IPS-NIHi7 (cell line): ENCODE measurements around the gene GBP1.
"Not testable (repeated sequence)": the region's sequence is repeated elsewhere in the genome, so short reads cannot be mapped to it uniquely, and the experiment has no call there.

ENCODE experiments used
- DNase-seq: peaks from one replicate; pipeline ENCODE4 v3.0.0; 2012; ENCODE audit warnings: mixed read lengths; ENCODE audit errors: extremely low spot score

Gene GBP1

DNA sequence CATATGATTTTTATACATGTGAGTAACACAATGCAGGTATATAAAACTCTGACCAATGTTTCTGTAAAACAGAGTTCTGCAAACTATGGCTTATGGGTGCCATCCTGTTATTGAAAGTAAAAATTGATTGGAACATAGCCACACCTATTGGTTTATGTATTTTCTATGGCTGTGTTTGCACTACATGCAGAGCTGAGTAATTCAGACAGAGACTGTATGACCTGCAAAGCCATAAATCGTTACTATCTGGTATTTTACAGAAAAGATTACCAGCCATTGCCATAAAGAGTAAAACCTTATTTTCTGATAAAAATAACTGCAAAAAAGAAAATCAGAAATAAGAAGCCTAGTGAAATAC, 13.1 kb downstream of the GBP1 start:
- DNase-seq, result no peak

DNA sequence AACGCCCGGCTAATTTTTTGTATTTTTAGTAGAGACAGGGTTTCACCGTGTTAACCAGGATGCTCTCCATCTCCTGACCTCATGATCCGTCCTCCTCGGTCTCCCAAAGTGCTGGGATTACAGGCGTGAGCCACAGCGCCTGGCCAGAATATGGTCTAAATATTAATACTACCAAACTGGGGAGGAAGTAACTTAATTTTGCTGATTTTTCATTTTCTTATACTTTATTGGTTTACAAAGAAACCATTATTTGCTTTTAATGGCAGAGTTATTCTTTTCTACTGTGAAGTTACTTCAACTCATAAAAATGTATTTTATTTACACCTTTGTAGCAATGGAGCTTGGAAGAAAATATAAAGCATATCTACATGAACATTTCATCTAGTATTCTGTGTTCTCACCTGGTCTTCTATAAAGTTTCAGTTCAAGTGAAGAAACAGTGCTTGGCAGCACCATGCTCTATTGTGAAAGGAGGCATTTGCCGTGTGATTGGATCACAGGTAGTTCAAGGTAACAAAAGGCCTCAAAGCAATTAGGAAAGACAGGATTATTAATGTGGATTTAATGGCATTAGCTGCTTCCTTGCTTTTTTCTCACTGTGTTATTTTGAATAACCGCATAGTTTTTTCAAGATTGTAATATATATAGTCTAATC, 13.6 kb downstream of the GBP1 start:
- no peak for DNase-seq

DNA sequence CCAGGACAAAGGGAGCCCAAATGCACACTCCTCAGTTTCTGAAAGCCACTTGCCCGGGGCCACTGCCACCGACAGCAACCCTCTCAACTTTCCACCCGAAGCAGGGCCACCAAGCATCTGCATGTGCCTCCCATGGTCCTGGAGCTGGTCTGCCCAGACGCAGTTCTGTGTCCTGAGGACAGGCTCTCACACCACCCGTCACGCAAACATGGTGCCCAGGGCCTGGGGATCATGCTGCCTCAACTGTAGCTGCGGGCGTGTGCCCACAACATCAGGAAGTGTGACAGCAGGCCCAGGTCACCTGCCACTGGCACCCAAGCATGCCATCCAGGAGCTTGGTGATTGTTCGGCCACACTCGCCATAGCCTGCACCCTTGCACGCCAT, 14.4 kb downstream of the GBP1 start:
- no peak for DNase-seq

- not testable (repeated sequence) for DNase-seq
Observed at GRCh38 chr1:89049901-89050648, 14.9 kb downstream of the GBP1 start.

- not testable (repeated sequence) for DNase-seq
Observed at GRCh38 chr1:89049187-89049586, 15.8 kb downstream of the GBP1 start.

GRCh38 chr1:89047734-89048133, 17.3 kb downstream of the GBP1 start:
- DNase-seq, result no peak

GRCh38 chr1:89046318-89047183, 18.5 kb downstream of the GBP1 start:
- DNase-seq, result not testable (repeated sequence)

DNA sequence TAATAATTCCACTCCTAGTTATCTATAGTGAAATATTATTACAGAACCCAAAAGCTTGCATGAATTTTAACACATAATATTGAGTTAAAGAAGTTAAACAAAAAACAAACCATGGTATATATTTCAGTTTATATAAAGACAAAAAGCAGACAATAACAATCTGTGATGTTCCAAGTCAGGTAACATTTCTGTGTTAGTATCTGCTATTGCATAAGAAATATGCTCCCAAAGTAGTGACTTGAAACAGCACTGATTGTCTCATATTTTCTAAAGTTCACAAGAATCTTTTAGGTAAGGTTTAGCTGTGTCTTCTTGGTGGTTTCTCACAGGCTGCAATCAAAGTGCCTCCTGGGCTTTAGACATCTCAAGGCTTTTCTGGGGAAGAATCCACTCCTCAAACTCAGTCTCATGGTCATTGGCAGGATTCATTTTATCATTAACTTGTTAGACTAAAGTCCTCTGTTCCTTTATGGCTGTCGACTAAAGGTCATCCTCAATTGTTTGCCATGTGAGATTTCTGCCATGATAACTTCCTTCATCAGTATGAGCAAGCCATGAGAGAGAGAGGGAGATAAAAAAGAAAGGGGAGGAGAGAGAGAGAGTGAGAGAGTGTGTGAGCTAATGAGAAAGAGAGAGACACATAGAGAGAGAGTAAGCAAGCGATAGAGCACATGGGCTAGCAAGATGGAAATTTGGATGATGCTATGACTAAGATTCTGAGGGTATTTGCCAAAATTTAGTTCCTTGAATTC, 19.9 kb downstream of the GBP1 start:
- no peak for DNase-seq

DNA sequence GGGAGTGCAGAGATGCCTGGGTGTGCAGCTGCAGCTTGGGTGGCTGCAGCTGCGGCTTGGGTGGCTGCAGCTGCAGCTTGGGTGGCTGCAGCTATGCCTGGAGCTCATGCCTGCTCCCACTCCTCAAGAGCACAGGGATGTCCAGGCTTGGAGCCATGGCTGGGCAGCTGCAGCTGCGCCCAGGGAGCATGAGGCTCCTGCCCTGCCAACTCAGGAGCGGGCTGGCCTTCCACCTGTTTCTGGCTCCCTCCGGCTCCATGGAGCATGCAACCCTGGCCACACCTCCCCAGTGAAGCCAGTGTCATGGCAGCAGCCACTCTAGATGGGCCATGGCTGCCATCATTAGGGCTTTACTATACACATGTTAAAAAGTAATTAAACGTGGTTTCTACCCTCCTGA, 21.1 kb downstream of the GBP1 start:
- DNase-seq, result no peak

DNA sequence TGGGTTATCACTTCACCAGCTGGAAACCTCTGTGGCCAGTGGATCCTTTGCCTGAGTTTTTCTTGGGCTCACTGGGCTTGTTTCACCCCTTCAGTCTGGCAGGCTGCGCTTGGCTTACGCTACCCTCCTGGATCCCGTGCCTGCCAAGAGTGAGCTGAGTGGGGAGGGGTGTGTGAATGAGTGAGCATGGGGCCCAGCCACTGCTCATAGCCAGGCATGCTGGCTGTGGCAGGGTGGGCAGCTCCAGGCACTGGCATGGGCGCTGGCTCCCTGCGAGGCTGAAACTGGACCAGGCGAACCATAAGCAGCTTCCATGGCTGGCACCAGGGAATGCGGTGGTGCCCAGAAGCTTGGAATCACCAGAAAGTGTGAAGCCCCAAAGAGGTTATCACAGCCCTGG, 22.5 kb downstream of the GBP1 start:
- no peak for DNase-seq

GRCh38 chr1:89041721-89042120, 23.3 kb downstream of the GBP1 start:
- DNase-seq, result no peak

GRCh38 chr1:89041119-89041641, 23.8 kb downstream of the GBP1 start:
- DNase-seq, result no peak

DNA sequence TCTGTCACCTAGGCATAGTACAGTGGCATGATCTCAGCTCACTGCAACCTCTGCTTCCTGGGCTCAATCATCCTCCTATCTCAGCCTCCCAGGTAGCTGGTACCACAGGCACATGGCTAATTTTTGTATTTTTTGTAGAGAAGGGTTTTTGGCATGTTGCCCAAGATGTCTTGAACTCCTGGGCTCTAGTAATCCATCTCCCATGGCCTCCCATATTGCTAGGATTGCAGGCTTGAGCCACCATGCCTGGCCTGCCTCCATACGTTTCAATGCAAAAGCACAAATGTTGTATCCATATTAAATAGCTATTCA, 24.7 kb downstream of the GBP1 start:
- no peak for DNase-seq

- no peak for DNase-seq
Observed at GRCh38 chr1:89037186-89037585, 27.8 kb downstream of the GBP1 start.

DNA sequence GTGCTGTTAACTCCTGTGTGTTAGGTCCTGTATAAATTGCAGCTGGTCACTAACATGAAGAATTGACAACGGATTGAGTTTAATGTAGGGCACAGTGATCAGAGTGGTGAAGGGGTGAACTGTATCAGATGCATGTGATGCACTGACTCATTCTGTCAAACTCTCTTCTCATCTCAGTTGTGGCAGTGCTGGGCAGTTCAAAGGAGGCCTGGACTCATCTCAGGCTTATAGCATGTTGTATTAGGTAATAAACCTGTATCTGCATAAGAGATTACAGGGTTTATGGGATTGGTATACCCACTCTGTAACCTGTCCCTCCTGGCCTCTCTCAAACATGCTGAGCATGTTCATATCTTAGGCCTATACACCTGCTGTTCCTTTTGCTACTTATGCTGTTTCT, 29.9 kb downstream of the GBP1 start:
- DNase-seq, result no peak

- DNase-seq, result not testable (repeated sequence)
Observed at GRCh38 chr1:89034004-89034403, 31.0 kb downstream of the GBP1 start.

- not testable (repeated sequence) for DNase-seq
Observed at GRCh38 chr1:89029051-89029450, 36.0 kb downstream of the GBP1 start.

- no peak for DNase-seq
Observed at GRCh38 chr1:89025928-89026327, 39.1 kb downstream of the GBP1 start.

- DNase-seq, result no peak
Observed at GRCh38 chr1:89023026-89023425, 42.0 kb downstream of the GBP1 start.

DNA sequence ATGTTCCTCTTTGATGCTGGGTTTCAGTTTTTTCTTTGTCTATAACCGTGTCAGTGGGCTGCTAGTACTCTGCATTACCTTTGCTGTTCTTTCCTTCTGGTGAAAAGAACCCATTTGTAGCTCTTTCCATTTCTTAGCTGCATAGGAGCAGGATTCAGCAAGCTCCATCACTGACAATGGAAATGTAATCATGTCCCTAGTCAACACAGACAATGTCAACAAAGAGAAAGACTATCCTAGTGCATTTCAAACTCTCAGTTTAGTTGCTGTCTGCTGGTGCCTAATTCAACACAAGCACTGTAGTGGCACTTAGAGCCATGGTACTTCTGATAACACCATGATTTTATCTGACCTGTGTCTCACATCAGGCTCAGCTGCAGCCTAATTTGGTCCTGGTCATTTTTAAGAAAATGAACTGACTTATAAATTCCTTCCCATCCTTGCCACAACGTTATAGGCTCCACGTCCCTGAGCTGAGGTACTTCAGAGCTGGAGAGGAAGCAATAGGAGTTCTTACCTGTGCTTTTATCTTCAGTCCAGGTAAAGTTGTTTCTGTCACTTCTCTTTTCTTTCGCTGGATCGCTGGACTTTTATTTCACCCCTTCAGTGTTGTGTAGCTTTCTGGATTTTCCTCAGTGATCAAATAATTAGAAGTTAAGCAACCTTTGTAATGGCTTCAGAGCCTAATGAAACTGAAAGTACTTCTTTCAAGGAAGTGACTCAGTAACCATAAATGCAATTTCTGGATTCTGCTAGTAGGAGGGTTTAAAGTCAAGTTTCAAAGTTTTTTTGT, 42.6 kb downstream of the GBP1 start, which contains the start of gene GBP3:
TSS of gene GBP3 (minus strand) at position 700 of the 793 bp plus-strand sequence. CDS start 2,145 bp downstream, outside the sequence.
- DNase-seq, result no peak

GRCh38 chr1:89018318-89018717, 46.7 kb downstream of the GBP1 start:
- not testable (repeated sequence) for DNase-seq
